ENCODE measurements around the gene FPR2. TPM values are rescaled to one million over a fixed set of nuclear protein-coding genes. Genes with fewer than 3 reads are reported as not detected.

FPR2 gene
- total RNA-seq, 1 donor = not detected

DNA sequence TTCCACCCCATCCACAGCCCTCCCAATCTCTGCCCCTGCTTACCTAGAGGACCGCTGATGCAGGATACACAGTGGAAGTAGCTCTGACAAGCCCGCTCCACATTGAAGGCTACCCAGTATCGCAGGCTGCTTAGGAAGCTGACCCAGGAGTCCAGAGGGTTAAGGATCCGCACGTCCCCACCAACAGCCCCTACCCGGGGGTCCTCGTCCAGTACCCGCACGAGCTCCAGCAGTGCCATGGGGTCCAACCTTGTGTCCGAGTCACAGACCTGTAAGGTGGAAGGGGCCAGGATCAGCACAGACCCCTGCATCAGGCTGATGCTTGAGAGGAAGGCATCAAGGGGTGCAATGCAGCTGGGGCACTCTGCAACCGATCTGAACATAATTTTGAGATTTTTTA, 44.1 kb upstream of the FPR2 start:
- no peak for DNase-seq (ENCODE audit: low read depth)
- no peak overlapping the region for H3K4me3 ChIP-seq (ENCODE audit: low read depth, low read length)
- TF ChIP-seq, protein P1, sequence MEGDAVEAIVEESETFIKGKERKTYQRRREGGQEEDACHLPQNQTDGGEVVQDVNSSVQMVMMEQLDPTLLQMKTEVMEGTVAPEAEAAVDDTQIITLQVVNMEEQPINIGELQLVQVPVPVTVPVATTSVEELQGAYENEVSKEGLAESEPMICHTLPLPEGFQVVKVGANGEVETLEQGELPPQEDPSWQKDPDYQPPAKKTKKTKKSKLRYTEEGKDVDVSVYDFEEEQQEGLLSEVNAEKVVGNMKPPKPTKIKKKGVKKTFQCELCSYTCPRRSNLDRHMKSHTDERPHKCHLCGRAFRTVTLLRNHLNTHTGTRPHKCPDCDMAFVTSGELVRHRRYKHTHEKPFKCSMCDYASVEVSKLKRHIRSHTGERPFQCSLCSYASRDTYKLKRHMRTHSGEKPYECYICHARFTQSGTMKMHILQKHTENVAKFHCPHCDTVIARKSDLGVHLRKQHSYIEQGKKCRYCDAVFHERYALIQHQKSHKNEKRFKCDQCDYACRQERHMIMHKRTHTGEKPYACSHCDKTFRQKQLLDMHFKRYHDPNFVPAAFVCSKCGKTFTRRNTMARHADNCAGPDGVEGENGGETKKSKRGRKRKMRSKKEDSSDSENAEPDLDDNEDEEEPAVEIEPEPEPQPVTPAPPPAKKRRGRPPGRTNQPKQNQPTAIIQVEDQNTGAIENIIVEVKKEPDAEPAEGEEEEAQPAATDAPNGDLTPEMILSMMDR (IDR thresholded peaks at IDR 0.05; ENCODE audit: insufficient read depth, low read length) = no peak

DNA sequence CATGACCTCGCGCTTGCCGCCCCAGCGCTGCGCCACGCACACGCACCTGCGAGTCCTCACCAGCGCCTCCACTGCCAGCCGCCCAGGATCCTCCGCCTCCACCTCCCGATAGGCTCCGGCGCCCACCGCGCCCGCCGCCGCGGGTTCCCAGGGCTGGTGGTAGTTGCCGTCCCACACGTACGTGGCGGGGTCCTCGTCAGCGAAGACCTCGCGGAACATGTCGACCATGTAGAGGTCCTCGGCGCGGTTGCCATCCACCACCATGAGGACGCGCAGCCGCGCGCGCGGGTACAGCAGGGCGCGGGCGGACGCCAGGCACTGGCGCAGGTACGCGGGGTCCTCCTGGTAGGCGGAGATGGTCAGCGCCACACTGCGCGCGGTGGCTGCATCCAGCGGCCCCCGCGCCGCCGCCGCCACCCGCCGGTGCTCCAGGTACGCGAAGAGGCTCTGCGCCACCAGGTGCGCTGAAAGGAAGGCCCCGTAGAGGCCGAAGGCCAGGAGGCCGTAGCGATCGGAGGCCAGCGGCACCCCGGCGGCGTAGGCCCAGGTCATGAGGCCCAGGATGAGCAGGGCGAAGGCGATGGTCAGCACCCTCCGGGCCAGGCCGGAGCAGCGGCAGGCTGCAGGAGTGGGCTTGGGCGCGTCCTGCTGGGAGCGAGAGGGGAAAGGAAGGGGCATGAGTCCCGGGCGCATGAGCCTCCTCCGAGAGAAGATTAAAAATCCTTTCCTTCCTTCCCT, 41.6 kb upstream of the FPR2 start:
- no peak overlapping the region for H3K4me3 ChIP-seq (ENCODE audit: low read depth, low read length)

DNA sequence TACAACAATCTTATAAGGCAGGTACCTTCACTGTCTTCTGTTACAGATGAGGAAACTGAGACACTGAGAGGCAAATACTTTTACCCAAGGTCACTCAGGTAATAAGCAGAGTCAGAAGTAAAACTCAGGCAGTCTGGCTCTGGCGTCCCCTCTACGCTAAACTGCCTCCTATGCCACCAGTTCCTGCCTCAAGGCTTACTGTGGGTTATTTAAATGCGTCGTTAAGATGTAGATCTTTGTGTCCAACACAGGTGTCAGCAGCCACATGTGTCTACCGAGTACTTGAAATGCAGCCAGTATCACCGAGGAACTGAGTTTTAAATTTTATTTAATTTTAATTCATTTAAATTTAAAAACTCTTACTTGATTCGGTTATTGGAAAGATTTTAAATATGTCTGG, 39.1 kb upstream of the FPR2 start:
- no peak for DNase-seq (ENCODE audit: low read depth)
- H3K4me3 ChIP-seq (ENCODE audit: low read depth, low read length) = no peak overlapping the region
- TF ChIP-seq, protein P1 (IDR thresholded peaks at IDR 0.05; ENCODE audit: insufficient read depth, low read length) = no peak

More for the DNA sequence above, 41.6 kb upstream of the FPR2 start:
- TF ChIP-seq, protein P1 (IDR thresholded peaks at IDR 0.05; ENCODE audit: insufficient read depth, low read length) = no peak
- DNase-seq (ENCODE audit: low read depth) = no peak

DNA sequence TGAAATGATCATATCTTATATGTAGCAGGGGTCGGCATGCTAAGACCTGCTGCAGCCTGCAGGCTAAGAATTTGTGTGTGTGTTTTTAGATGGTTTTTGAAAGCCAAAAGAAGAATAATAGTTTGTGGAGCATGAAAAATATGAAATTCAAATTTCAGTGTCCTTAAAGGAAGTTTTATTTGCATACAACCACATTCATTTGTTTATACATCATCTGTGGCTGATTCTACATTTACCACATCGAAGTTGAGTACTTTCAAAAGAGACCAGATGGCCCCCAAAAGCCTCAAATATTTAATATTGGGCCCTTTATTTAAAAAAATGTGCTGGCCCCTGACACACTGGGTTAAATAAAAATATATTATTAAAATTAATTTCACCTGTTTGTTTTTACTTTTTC, 38.5 kb upstream of the FPR2 start:
- TF ChIP-seq, protein P1 (IDR thresholded peaks at IDR 0.05; ENCODE audit: insufficient read depth, low read length) = no peak

DNA sequence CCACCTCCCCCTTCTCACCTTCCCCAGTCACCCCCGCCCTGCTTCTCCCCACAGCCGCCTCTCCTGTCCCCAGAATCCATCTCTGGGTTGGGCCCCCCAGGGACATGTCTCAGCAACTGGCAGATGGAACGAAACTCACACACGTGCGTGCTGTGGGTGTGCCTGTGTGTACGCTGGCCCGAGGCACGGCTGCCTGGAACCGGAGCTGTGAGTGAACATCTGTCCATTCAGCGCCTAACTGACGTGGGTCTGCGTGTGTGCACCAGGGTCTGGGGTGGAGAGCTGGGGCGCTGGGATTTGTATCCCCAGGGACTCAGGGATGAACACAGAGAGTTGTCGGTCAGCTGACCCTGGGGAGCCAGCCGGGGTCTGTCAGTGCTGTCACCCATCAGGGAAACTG, 36.4 kb upstream of the FPR2 start:
- TF ChIP-seq, protein P1 (IDR thresholded peaks at IDR 0.05; ENCODE audit: insufficient read depth, low read length) = no peak
- peak; percentile 39 for DNase-seq (ENCODE audit: low read depth)
- H3K4me3 ChIP-seq (ENCODE audit: low read depth, low read length) = peak overlapping the region; percentile 9

More for the DNA sequence above, 38.5 kb upstream of the FPR2 start:
- DNase-seq (ENCODE audit: low read depth) = no peak
- no peak overlapping the region for H3K4me3 ChIP-seq (ENCODE audit: low read depth, low read length)

DNA sequence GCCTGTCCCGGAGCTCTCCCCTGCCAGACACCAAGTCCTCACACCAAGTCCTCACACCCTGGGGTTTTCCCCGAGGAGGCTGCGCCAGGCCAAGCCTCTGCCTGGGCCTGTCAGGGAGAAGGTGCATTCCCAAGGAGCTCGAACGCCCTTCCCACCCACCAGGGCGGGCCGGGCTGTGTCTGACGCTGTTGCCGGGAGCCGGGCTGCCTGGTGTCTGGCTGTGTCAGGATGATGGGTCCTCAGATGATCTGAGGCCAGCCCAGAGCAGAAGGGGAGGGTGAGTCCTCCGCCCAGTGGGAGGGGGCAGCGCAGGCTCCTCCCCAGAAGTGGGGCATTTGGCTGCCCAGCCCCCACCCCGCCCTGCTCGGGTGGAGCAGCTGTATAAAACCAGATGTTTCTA, 34.9 kb upstream of the FPR2 start:
- TF ChIP-seq, protein P1 (IDR thresholded peaks at IDR 0.05; ENCODE audit: insufficient read depth, low read length) = no peak
- no peak overlapping the region for H3K4me3 ChIP-seq (ENCODE audit: low read depth, low read length)
- DNase-seq (ENCODE audit: low read depth) = peak; percentile 87

Measured in fibroblast of the aortic adventitia (primary cell).